ENCODE data around the gene SLC12A9.

The SLC12A9 gene

DNA sequence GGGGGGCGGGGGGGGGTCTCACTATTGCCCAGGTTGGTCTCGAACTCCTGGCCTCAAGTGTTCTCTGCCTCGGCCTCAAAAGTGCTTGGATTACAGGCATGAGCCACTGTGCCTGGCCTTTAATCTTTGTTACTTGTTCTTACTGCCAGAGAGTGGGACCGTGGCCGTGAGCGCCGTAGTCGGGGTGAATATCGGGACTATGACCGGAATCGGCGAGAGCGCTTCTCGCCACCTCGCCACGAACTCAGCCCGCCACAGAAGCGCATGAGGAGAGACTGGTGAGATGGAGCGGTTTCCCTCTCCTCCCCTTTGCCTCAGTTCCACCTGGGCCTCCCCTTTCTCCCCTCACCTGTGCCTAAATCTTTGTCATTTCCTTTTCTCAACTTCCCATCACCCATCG, 28.6 kb downstream of the SLC12A9 start:
- Histone ChIP-seq H3K9ac (ENCODE audit: insufficient read length, low read depth) (no peak overlapping the region), H3K27me3 (ENCODE audit: insufficient read depth, insufficient read length) (no peaks in the 10 kb centered on the region), H3K9me3 (ENCODE audit: insufficient read depth, low read length) (no peaks in the 10 kb centered on the region), H3K4me3 (ENCODE audit: insufficient read length, low read depth) (no peak overlapping the region), H3K4me1 (ENCODE audit: insufficient read depth, insufficient read length) (peaks cover 8% of the 10 kb centered on the region), H3K36me3 (ENCODE audit: insufficient read depth, insufficient read length, low read length) (peaks cover 87% of the 10 kb centered on the region)
- DNase-seq (ENCODE audit: low read depth, low spot score), result no peak
- TF ChIP-seq ZNF274 (IDR thresholded peaks at IDR 0.05; ENCODE audit: low read depth, low read length) (no peak), YY1 (IDR thresholded peaks at IDR 0.05; ENCODE audit: insufficient read depth, insufficient read length) (no peak), SUZ12 (IDR thresholded peaks at IDR 0.05; ENCODE audit: extremely low read depth, insufficient read depth, insufficient read length) (no peak)

DNA sequence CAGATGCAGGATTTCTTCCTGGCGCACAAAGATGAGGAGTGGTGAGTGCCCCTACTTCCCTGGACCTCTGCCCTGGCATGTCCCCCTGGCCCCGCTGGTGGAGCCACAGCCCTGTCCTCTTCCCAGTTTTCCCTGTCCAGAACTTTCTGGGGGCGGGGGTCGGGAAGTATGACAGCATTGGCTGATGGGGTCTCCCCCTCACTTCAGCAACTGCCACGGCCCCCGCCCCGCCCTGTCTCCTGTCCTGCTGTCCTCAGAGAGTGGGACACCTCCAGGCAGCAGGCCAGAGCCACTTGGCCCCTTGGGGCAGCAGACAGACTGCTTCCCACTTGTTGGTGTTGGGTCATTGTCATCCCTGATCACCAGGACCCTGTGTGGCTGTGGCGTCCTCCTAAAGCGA, 29.7 kb downstream of the SLC12A9 start:
- no peak overlapping the region for H3K4me3 ChIP-seq (ENCODE audit: insufficient read length, low read depth)
- peaks cover 10% of the 10 kb centered on the region for H3K4me1 ChIP-seq (ENCODE audit: insufficient read depth, insufficient read length)
- no peak overlapping the region for H3K9ac ChIP-seq (ENCODE audit: insufficient read length, low read depth)
- H3K9me3 ChIP-seq (ENCODE audit: insufficient read depth, low read length), result no peaks in the 10 kb centered on the region
- no peak for DNase-seq (ENCODE audit: low read depth, low spot score)
- TF ChIP-seq SUZ12 (IDR thresholded peaks at IDR 0.05; ENCODE audit: extremely low read depth, insufficient read depth, insufficient read length) (no peak), ZNF274 (IDR thresholded peaks at IDR 0.05; ENCODE audit: low read depth, low read length) (no peak), YY1 (IDR thresholded peaks at IDR 0.05; ENCODE audit: insufficient read depth, insufficient read length) (no peak)
- peaks cover 87% of the 10 kb centered on the region for H3K36me3 ChIP-seq (ENCODE audit: insufficient read depth, insufficient read length, low read length)
- H3K27me3 ChIP-seq (ENCODE audit: insufficient read depth, insufficient read length), result no peaks in the 10 kb centered on the region

DNA sequence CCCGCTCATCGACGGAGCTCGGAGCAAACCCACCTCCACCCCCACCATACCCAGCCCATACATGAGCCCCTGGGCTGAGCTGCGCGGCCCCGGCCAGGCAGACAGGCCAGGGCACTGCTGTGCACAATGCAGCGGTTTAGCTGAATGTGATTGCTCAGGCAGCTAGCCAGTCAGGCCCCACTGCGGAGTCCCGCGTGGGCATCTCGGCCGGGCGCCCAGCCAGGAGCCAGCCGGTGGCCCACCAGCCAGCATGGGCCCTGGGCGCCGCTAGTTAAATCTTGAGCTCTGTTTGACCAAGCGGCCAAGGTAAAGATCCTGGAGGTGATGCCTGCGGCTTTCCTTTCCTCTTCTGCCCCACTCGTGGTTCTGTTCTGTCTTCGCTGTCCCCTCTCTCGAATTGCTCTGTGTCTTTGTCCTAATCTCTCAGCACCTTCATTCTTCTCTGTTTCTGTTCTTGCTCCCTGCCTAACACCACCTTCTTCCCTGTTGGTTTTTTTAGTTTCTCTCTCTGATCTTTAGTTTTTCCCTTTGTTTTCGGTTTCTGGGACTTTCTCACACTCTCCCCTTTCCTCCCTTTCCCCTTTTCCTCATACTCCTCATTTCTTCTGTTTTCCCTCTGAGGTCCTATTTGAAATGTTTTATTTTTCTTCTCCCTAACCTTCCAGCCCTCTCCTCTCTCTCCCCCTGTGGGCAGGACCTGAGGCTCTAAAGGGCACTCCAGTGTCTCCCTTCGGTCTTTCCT, 30.4 kb downstream of the SLC12A9 start:
- Histone ChIP-seq H3K36me3 (ENCODE audit: insufficient read depth, insufficient read length, low read length) (peaks cover 89% of the 10 kb centered on the region), H3K9me3 (ENCODE audit: insufficient read depth, low read length) (no peaks in the 10 kb centered on the region), H3K27me3 (ENCODE audit: insufficient read depth, insufficient read length) (no peaks in the 10 kb centered on the region), H3K9ac (ENCODE audit: insufficient read length, low read depth) (no peak overlapping the region), H3K4me3 (ENCODE audit: insufficient read length, low read depth) (no peak overlapping the region), H3K4me1 (ENCODE audit: insufficient read depth, insufficient read length) (peaks cover 13% of the 10 kb centered on the region)
- DNase-seq (ENCODE audit: low read depth, low spot score), result no peak
- no peak for TF ChIP-seq YY1 (IDR thresholded peaks at IDR 0.05; ENCODE audit: insufficient read depth, insufficient read length)
- TF ChIP-seq SUZ12 (IDR thresholded peaks at IDR 0.05; ENCODE audit: extremely low read depth, insufficient read depth, insufficient read length), result no peak
- TF ChIP-seq ZNF274 (IDR thresholded peaks at IDR 0.05; ENCODE audit: low read depth, low read length), result no peak

DNA sequence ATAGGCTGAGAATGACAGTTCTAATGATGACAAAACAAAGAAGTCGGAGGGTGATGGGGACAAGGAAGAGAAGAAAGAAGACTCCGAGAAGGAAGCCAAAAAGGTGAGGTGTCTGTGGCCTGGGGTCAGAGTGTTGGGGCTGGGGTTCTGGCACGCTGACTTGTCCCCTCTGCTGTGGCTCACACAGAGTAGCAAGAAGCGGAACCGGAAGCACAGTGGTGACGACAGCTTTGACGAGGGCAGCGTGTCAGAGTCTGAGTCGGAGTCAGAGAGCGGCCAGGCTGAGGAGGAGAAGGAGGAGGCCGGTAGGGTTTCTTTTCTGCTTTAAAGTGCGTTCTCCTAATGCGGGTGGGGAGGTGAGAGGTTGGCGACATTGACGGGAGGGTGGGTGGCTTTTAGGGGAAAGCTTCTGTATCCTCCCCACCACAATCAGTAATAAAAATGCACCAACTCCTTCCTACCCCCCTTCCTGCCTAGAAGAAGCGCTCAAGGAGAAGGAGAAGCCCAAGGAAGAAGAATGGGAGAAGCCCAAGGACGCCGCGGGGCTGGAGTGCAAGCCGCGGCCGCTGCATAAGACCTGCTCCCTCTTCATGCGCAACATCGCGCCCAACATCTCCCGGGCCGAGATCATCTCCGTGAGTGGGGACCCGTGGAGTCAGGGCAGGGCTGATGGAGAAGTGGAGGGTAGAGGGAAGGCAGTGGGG, 32.4 kb downstream of the SLC12A9 start:
- no peak for DNase-seq (ENCODE audit: low read depth, low spot score)
- no peak overlapping the region for H3K9ac ChIP-seq (ENCODE audit: insufficient read length, low read depth)
- no peaks in the 10 kb centered on the region for H3K27me3 ChIP-seq (ENCODE audit: insufficient read depth, insufficient read length)
- TF ChIP-seq ZNF274 (IDR thresholded peaks at IDR 0.05; ENCODE audit: low read depth, low read length), result no peak
- H3K9me3 ChIP-seq (ENCODE audit: insufficient read depth, low read length), result no peaks in the 10 kb centered on the region
- peaks cover 87% of the 10 kb centered on the region for H3K36me3 ChIP-seq (ENCODE audit: insufficient read depth, insufficient read length, low read length)
- peaks cover 13% of the 10 kb centered on the region for H3K4me1 ChIP-seq (ENCODE audit: insufficient read depth, insufficient read length)
- no peak overlapping the region for H3K4me3 ChIP-seq (ENCODE audit: insufficient read length, low read depth)

DNA sequence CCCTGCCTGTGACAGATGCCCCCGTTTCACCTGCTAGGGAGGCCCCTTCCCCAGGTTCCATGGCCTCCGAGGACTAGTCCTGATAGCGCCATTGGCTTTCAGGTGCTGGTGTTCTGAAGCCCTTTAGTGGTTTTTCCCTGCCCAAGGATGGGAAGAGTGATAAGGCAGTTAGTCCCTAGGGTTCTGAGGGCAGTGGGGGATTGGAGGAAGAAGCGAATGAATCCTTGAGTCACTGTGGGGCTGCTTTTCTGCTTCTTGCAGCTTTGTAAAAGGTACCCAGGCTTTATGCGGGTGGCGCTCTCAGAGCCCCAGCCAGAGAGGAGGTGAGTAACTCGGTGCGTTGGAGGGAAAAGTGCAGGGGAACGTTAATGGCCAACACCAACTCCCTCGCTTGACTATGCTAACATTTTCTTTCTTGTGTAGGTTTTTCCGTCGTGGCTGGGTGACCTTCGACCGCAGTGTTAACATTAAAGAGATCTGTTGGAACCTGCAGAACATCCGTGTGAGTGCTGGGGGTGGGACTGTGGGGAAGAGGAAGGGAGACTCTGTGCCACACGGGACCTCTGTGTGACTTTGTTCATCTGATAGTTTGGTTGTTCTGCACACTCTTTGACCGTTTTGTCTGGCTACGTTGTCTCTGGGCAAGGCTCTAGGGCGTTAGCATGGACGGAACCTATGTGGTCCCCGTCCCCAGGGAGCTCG, 33.1 kb downstream of the SLC12A9 start:
- no peaks in the 10 kb centered on the region for H3K9me3 ChIP-seq (ENCODE audit: insufficient read depth, low read length)
- H3K4me3 ChIP-seq (ENCODE audit: insufficient read length, low read depth), result no peak overlapping the region
- TF ChIP-seq ZNF274 (IDR thresholded peaks at IDR 0.05; ENCODE audit: low read depth, low read length), result no peak
- TF ChIP-seq YY1 (IDR thresholded peaks at IDR 0.05; ENCODE audit: insufficient read depth, insufficient read length), result no peak
- no peak for DNase-seq (ENCODE audit: low read depth, low spot score)
- H3K36me3 ChIP-seq (ENCODE audit: insufficient read depth, insufficient read length, low read length), result peaks cover 81% of the 10 kb centered on the region
- no peak overlapping the region for H3K9ac ChIP-seq (ENCODE audit: insufficient read length, low read depth)
- H3K27me3 ChIP-seq (ENCODE audit: insufficient read depth, insufficient read length), result no peaks in the 10 kb centered on the region
- H3K4me1 ChIP-seq (ENCODE audit: insufficient read depth, insufficient read length), result peaks cover 13% of the 10 kb centered on the region

DNA sequence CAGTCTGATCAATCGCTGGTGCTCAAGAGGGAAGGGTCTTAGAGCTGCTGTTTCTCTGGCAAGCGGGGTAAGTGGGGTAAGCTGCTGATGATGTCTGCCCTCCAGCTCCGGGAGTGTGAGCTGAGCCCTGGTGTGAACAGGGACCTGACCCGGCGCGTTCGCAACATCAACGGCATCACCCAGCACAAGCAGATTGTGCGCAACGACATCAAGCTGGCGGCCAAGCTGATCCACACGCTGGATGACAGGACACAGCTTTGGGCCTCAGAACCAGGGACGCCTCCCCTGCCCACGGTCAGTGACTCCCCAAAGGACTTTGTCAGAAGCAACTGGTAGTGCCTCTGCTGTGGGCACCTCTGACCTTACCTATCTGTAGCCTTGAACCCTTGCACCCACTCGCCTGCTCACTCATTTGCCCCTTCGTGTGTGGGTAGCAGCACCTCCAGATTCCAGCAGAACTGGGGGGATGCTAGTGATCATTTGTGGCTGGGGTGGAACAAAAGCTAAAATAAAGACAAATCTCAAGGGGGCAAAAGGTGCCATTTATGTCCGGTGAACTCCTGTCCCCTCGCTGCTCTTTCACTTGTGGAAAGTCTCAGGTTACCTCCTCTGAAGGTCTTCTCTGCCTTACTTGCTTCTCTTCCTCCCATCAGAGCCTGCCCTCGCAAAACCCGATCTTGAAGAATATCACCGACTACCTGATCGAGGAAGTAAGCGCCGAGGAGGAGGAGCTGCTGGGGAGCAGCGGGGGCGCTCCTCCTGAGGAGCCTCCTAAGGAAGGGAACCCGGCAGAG, 33.8 kb downstream of the SLC12A9 start:
- Histone ChIP-seq H3K9ac (ENCODE audit: insufficient read length, low read depth) (no peak overlapping the region), H3K9me3 (ENCODE audit: insufficient read depth, low read length) (no peaks in the 10 kb centered on the region), H3K4me3 (ENCODE audit: insufficient read length, low read depth) (no peak overlapping the region), H3K27me3 (ENCODE audit: insufficient read depth, insufficient read length) (no peaks in the 10 kb centered on the region), H3K4me1 (ENCODE audit: insufficient read depth, insufficient read length) (peaks cover 13% of the 10 kb centered on the region), H3K36me3 (ENCODE audit: insufficient read depth, insufficient read length, low read length) (peaks cover 75% of the 10 kb centered on the region)
- no peak for DNase-seq (ENCODE audit: low read depth, low spot score)
- TF ChIP-seq SUZ12 (IDR thresholded peaks at IDR 0.05; ENCODE audit: extremely low read depth, insufficient read depth, insufficient read length), result no peak
- TF ChIP-seq ZNF274 (IDR thresholded peaks at IDR 0.05; ENCODE audit: low read depth, low read length), result no peak
- no peak for TF ChIP-seq YY1 (IDR thresholded peaks at IDR 0.05; ENCODE audit: insufficient read depth, insufficient read length)
